Panc1 (cell line): ENCODE measurements around the gene NHP2.

Experiments
- CTCF ChIP-seq: fragments of 450-650 bp; IDR thresholded peaks from 2 replicates; pipeline ENCODE4 v1.5.1; 2017; ENCODE audit warnings: mild to moderate bottlenecking
- POLR2AphosphoS5 ChIP-seq: IDR thresholded peaks from 2 replicates; pipeline ENCODE4 v1.6.1; 2012; ENCODE audit warnings: mild to moderate bottlenecking, low read depth, low read length, moderate library complexity
- SIN3A ChIP-seq: IDR thresholded peaks from 2 replicates; pipeline ENCODE4 v1.6.1; 2012; ENCODE audit warnings: low read depth, mild to moderate bottlenecking, low read length, moderate library complexity, borderline replicate concordance; ENCODE audit not compliant: insufficient read depth

- TF ChIP-seq CTCF (no peak), SIN3A (no peak), POLR2AphosphoS5 (no peak)
Observed at GRCh38 chr5:178108966-178109365, 44.7 kb downstream of the NHP2 start.
